GM12878 (cell line): Measurements from ENCODE around the gene FAM162A. TPM values are rescaled to one million over a fixed set of nuclear protein-coding genes. Genes with fewer than 3 reads are reported as not detected.

ENCODE experiments used
- BRCA1 ChIP-seq: IDR thresholded peaks from 2 replicates; pipeline ENCODE4 v1.6.1; 2011; ENCODE audit warnings: low read depth, low read length, improper control_type of control experiment
- CBX5 ChIP-seq: sonication (generic); IDR thresholded peaks from 2 replicates; pipeline ENCODE4 v1.6.1; 2016; ENCODE audit warnings: low read depth, moderate library complexity, mild to moderate bottlenecking, inconsistent platforms
- ESRRA ChIP-seq: IDR thresholded peaks from 2 replicates; pipeline ENCODE4 v1.6.1; 2012; ENCODE audit warnings: mild to moderate bottlenecking, low read length, improper control_type of control experiment
- GATAD2B ChIP-seq: fragments of 450-650 bp; conservative IDR thresholded peaks from 2 replicates; pipeline ENCODE4 v1.6.1; 2017; ENCODE audit warnings: low read depth, mild to moderate bottlenecking, moderate library complexity
- IKZF1 ChIP-seq: fragments of 450-650 bp; conservative IDR thresholded peaks from 2 replicates; pipeline ENCODE4 v1.6.1; 2017; ENCODE audit warnings: antibody characterized with exemption, mild to moderate bottlenecking
- KDM1A ChIP-seq: fragments of 200-600 bp; sonication (generic); IDR thresholded peaks from 2 replicates; pipeline ENCODE4 v1.6.1; 2016; ENCODE audit warnings: borderline replicate concordance
- MYB ChIP-seq: fragments of 150-350 bp; IDR thresholded peaks from 2 replicates; pipeline ENCODE4 v1.6.1; 2014; ENCODE audit warnings: mild to moderate bottlenecking, low read depth, low read length, borderline replicate concordance
- NRF1 ChIP-seq: conservative IDR thresholded peaks from 2 replicates; pipeline ENCODE4 v1.6.1; 2011; ENCODE audit warnings: mild to moderate bottlenecking, low read depth, low read length, improper control_type of control experiment
- RB1 ChIP-seq: fragments of 450-650 bp; formaldehyde crosslinking; IDR thresholded peaks from 2 replicates; pipeline ENCODE4 v1.6.1; 2017; ENCODE audit warnings: mild to moderate bottlenecking, borderline replicate concordance
- RBBP5 ChIP-seq: fragments of 200-600 bp; sonication (generic); conservative IDR thresholded peaks from 2 replicates; pipeline ENCODE4 v1.6.1; 2016
- SP1 ChIP-seq: IDR thresholded peaks from one replicate; pipeline ENCODE4 v1.6.1; 2011; ENCODE audit warnings: low read depth, low read length
- SREBF1 ChIP-seq: IDR thresholded peaks from 2 replicates; pipeline ENCODE4 v1.6.1; 2012; ENCODE audit warnings: mild to moderate bottlenecking, low read length
- SRF ChIP-seq, 2 experiments: IDR thresholded peaks; 2 replicates each; pipeline ENCODE4 v1.6.1; 2011; ENCODE audit warnings: low read depth in 2 of 2, low read length in 2 of 2, mild to moderate bottlenecking in 1 of 2, moderate library complexity in 1 of 2
- TCF12 ChIP-seq: IDR thresholded peaks from 2 replicates; pipeline ENCODE4 v1.6.1; 2011; ENCODE audit warnings: low read depth, mild to moderate bottlenecking, low read length
- polyA plus RNA-seq, 11 experiments: library from polyadenylated mRNA; depleted of rRNA in 4 of 11; unstranded in 6 of 11; stranded (reverse) in 5 of 11; fragments of >200 nt; fragmentation: Nextera tagmentation in 4 of 11; fragmentation: Illumina TruSeq in 1 of 11; extraction: Ambion mirVana in 4 of 11; extraction: Trizol in 1 of 11; gene quantifications; 1 replicate in 1 of 11; 2 replicates in 10 of 11; pipeline versions ENCODE4 v1.2.1 to v1.2.3, GENCODE V29; 2011 to 2016; ENCODE audit warnings: inconsistent platforms in 2 of 11, missing spikeins in 2 of 11, low read depth in 1 of 11
- total RNA-seq, 4 experiments: library from RNA; depleted of rRNA in 3 of 4; stranded (reverse); fragments of >200 nt in 3 of 4; fragmentation: Illumina TruSeq in 1 of 4; extraction: Trizol in 1 of 4; gene quantifications; 2 replicates each; pipeline versions ENCODE4 v1.2.1 to v1.2.3, GENCODE V29; 2013 to 2021
- TF ChIP-seq, protein P1 (sequence below): fragments of 150-350 bp; IDR thresholded peaks from 2 replicates; pipeline ENCODE4 v1.6.1; 2016; ENCODE audit warnings: low read depth, low read length
- TF ChIP-seq, protein P2 (sequence below): fragments of 450-650 bp; formaldehyde crosslinking; IDR thresholded peaks from 2 replicates; pipeline ENCODE4 v1.5.0; 2022; ENCODE audit warnings: mild to moderate bottlenecking, missing genetic modification characterization
- TF ChIP-seq, protein P3 (sequence below): IDR thresholded peaks from 2 replicates; pipeline ENCODE4 v1.6.1; 2011; ENCODE audit warnings: low read depth, low read length, improper control_type of control experiment, borderline replicate concordance
- TF ChIP-seq, protein P4 (sequence below): IDR thresholded peaks from 2 replicates; pipeline ENCODE4 v1.6.1; 2012; ENCODE audit warnings: low read depth, low read length, improper control_type of control experiment
- TF ChIP-seq, protein P5 (sequence below): IDR thresholded peaks from 2 replicates; pipeline ENCODE4 v1.6.1; 2011; ENCODE audit warnings: mild to moderate bottlenecking, low read depth, low read length, moderate library complexity; ENCODE audit not compliant: insufficient replicate concordance

FAM162A gene
- total and polyA plus RNA-seq, 10 of the 15 experiments (the other 5 are each of a cell fraction or from before 2014, with no cell fraction given): 59.2 to 346 (median 149) TPM

DNA sequence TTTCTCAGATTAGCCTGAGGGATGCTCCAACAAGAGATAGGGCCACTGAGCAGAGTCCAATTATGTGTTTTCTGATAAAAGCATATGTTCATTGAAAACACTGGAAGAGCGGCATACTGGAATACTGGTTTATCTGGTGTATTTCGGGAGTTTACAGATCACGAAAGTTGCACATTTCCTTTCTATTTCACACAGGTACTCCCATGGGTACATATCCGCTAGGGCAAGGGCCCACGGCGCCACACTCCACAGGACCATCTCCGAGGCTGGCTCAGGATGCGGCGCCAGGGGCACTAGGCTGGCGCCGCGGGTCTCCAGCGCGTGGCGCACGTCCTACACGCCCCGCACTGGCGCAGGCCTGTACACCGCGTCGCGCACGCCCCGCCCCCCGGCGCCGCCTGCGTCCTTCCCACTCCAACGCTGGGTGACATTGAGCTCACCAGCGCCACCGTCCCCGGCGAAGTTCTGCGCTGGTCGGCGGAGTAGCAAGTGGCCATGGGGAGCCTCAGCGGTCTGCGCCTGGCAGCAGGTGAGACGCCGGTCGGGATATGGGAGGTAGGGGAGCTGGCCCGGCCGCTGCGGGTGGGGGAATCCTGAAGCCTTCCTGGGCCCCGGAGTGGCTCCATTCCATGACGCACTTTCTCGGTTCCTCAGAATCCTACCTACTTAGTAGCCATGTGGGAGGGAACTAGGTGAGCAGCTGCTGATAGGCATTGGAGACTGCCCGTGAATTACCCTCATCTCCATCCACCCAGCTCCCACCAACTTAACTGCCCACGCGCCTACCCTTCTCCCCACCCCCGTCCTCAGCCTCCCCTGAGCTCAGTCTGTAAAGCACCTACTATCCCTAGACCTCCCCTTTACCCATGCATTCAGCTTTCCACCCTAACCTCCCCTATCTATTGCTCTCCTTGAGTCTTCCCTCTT lies at the start of gene FAM162A (continued):
- no peak for TF ChIP-seq BRCA1
- TF ChIP-seq SREBF1: no peak
- TF ChIP-seq, protein P1, sequence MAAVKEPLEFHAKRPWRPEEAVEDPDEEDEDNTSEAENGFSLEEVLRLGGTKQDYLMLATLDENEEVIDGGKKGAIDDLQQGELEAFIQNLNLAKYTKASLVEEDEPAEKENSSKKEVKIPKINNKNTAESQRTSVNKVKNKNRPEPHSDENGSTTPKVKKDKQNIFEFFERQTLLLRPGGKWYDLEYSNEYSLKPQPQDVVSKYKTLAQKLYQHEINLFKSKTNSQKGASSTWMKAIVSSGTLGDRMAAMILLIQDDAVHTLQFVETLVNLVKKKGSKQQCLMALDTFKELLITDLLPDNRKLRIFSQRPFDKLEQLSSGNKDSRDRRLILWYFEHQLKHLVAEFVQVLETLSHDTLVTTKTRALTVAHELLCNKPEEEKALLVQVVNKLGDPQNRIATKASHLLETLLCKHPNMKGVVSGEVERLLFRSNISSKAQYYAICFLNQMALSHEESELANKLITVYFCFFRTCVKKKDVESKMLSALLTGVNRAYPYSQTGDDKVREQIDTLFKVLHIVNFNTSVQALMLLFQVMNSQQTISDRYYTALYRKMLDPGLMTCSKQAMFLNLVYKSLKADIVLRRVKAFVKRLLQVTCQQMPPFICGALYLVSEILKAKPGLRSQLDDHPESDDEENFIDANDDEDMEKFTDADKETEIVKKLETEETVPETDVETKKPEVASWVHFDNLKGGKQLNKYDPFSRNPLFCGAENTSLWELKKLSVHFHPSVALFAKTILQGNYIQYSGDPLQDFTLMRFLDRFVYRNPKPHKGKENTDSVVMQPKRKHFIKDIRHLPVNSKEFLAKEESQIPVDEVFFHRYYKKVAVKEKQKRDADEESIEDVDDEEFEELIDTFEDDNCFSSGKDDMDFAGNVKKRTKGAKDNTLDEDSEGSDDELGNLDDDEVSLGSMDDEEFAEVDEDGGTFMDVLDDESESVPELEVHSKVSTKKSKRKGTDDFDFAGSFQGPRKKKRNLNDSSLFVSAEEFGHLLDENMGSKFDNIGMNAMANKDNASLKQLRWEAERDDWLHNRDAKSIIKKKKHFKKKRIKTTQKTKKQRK: no peak
- no peak for TF ChIP-seq RBBP5
- TF ChIP-seq, protein P2, sequence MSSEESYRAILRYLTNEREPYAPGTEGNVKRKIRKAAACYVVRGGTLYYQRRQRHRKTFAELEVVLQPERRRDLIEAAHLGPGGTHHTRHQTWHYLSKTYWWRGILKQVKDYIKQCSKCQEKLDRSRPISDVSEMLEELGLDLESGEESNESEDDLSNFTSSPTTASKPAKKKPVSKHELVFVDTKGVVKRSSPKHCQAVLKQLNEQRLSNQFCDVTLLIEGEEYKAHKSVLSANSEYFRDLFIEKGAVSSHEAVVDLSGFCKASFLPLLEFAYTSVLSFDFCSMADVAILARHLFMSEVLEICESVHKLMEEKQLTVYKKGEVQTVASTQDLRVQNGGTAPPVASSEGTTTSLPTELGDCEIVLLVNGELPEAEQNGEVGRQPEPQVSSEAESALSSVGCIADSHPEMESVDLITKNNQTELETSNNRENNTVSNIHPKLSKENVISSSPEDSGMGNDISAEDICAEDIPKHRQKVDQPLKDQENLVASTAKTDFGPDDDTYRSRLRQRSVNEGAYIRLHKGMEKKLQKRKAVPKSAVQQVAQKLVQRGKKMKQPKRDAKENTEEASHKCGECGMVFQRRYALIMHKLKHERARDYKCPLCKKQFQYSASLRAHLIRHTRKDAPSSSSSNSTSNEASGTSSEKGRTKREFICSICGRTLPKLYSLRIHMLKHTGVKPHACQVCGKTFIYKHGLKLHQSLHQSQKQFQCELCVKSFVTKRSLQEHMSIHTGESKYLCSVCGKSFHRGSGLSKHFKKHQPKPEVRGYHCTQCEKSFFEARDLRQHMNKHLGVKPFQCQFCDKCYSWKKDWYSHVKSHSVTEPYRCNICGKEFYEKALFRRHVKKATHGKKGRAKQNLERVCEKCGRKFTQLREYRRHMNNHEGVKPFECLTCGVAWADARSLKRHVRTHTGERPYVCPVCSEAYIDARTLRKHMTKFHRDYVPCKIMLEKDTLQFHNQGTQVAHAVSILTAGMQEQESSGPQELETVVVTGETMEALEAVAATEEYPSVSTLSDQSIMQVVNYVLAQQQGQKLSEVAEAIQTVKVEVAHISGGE (CRISPR knock-in tag): no peak
- peak; percentile 97 for TF ChIP-seq IKZF1
- 0 out of 2 replicates have a peak, but pooled peaks have one; percentile 42 for TF ChIP-seq RB1
- TF ChIP-seq MYB: no peak
- TF ChIP-seq NRF1: peak; percentile 47; the same call in 1 of the 2 replicates
- no peak for TF ChIP-seq SRF (IDR thresholded peaks at IDR 0.05; ENCODE audit: low read depth in 2 of 2, low read length in 2 of 2)
- peak; percentile 45; the same call in 1 of the 2 replicates for TF ChIP-seq TCF12
- no peak for TF ChIP-seq SP1
- TF ChIP-seq GATAD2B: peak; percentile 95
- TF ChIP-seq, protein P3, sequence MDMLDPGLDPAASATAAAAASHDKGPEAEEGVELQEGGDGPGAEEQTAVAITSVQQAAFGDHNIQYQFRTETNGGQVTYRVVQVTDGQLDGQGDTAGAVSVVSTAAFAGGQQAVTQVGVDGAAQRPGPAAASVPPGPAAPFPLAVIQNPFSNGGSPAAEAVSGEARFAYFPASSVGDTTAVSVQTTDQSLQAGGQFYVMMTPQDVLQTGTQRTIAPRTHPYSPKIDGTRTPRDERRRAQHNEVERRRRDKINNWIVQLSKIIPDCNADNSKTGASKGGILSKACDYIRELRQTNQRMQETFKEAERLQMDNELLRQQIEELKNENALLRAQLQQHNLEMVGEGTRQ: no peak; the same call in 1 of the 2 replicates
- peak; percentile 65; the same call in 1 of the 2 replicates for TF ChIP-seq ESRRA
- TF ChIP-seq, protein P4, sequence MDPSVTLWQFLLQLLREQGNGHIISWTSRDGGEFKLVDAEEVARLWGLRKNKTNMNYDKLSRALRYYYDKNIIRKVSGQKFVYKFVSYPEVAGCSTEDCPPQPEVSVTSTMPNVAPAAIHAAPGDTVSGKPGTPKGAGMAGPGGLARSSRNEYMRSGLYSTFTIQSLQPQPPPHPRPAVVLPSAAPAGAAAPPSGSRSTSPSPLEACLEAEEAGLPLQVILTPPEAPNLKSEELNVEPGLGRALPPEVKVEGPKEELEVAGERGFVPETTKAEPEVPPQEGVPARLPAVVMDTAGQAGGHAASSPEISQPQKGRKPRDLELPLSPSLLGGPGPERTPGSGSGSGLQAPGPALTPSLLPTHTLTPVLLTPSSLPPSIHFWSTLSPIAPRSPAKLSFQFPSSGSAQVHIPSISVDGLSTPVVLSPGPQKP: no peak
- TF ChIP-seq, protein P5, sequence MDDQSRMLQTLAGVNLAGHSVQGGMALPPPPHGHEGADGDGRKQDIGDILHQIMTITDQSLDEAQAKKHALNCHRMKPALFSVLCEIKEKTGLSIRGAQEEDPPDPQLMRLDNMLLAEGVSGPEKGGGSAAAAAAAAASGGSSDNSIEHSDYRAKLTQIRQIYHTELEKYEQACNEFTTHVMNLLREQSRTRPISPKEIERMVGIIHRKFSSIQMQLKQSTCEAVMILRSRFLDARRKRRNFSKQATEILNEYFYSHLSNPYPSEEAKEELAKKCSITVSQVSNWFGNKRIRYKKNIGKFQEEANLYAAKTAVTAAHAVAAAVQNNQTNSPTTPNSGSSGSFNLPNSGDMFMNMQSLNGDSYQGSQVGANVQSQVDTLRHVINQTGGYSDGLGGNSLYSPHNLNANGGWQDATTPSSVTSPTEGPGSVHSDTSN: no peak
- TF ChIP-seq CBX5: no peak
- TF ChIP-seq KDM1A: no peak
